GM12892 (cell line): ENCODE measurements around the gene C4orf54.

ENCODE experiments used
- DNase-seq: peaks from one replicate; pipeline ENCODE4 v3.0.0; 2011; ENCODE audit not compliant: insufficient read length
- FAIRE-seq: peaks from 2 replicates; lab custom pipeline; 2011; peaks lifted over from hg19 to GRCh38; lab: Jason Lieb, UNC
- POLR2A ChIP-seq: IDR thresholded peaks from 2 replicates; pipeline ENCODE4 v1.6.1; 2011; ENCODE audit warnings: low read depth, low read length, control low read depth
- POLR2AphosphoS5 ChIP-seq: IDR thresholded peaks from 2 replicates; pipeline ENCODE4 v1.6.1; 2011; ENCODE audit warnings: low read depth, low read length, control low read depth
- TAF1 ChIP-seq: IDR thresholded peaks from 2 replicates; pipeline ENCODE4 v1.6.1; 2011; ENCODE audit warnings: low read depth, mild to moderate bottlenecking, control low read depth, low read length, borderline replicate concordance

The C4orf54 gene

DNA sequence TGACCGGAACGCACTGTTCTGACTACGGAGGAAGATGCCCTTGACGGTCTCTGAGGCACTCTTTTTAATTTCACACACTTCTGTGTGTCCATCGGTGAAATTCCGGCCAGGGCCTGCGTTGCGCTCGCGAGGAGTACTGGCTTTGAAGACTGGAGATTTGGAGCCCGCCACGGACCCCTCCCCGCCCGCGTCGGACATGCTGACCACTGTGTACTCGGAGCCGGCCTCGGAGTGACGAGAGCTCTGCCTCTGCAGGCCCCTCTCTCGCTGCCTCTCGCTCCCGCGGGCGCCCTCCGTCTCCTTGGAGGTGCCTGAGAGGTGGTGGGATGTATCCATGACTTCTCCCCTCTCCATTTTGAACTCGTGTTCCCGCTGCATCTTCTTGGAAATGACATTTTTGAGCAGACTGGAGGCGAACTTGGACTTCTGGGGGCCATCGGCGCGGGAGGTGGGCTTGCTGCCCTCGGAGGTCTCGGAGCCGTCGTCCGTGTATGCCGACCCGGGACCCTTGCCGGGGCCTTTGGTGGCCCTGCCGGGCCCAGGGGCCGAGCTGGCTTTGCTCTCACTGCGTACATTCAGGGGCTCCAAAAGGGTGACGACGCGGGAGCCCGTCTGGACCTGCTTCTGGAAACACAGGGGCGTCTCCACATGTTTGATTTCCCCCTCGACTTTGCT lies 5.7 kb downstream of the C4orf54 start:
- FAIRE-seq = no peak
- TF ChIP-seq POLR2A (no peak), TAF1 (no peak), POLR2AphosphoS5 (no peak)
- no peak for DNase-seq

DNA sequence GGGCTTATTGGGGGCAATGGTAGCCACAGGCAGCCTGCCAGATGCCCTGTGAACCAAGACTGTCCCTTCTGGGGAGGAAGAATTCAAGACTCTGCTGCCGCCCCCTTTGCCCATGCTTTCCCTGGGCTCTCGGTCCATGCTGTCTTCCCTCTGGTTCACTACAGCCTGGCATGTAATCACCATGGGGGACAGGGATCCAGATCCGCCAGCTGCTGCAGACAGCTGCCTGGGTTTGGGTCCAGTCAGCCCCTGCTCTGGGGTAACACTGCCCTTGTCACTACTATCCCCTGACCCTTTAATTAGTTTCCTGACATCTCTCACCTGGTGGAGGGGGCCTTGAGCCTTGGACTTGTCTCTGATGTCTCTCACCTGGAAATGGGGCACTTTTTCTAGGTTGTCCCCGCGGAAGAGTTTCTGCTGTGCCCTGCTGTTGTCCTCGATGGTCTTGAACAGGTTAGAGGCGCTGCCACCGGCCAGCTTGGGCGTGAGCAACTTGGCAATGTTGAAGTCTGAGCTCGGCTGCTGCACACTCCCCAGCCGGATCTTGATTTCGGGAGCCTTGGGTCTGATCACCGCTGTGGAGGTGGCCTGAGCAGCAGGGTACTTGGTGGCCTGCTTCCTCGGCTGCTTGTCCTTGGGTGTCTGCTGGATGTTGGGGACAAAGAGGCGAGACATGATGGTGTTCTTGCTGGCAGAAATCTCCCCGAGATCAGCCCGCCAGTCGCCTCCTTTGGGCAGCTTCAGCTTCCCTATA lies 6.4 kb downstream of the C4orf54 start:
- DNase-seq (no peak), FAIRE-seq (no peak)
- TF ChIP-seq TAF1 = no peak

DNA sequence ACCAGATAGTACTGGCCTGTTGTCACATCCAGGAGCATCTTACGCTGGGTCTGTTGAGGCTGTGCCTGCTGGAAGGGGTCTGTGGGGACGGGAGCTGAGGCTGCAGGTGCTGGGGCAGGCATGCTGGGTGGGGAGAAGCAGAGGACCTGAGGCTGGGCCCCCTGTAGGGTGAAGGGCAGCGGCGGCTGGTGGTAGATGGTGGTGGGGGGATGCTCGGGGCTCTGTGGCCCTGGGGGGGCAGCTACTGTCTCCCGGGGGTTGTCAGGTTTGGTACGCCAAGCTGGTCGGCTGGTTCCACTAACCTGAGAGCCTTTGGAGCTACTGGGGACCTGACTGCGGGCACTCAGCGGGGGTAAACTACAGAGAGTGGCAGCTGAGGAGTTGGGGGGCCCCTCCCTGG lies 7.8 kb downstream of the C4orf54 start:
- no peak for FAIRE-seq
- no peak for TF ChIP-seq POLR2AphosphoS5
- no peak for TF ChIP-seq TAF1
- no peak for TF ChIP-seq POLR2A
- DNase-seq = no peak

DNA sequence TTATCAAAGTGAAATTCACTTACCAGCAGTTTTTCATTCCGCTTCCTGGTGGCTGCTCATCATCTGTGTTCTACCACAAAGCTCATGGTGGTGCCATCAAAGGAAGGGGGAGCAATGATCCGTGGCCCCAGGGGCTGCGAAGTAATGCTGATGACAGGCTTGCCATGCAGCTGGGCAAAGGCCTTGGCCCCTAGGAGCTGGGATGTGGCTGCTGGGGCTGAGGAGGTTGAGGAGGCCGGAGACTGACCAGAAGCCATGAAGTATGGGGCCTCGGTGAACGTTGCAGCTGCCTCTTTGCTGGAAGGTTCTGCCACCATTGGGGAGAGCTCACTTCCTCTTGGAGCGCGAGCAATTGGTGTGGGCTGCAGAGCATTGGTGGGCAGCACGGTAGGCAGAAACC lies 8.4 kb downstream of the C4orf54 start:
- TF ChIP-seq POLR2A (no peak), TAF1 (no peak), POLR2AphosphoS5 (no peak)
- FAIRE-seq = no peak

DNA sequence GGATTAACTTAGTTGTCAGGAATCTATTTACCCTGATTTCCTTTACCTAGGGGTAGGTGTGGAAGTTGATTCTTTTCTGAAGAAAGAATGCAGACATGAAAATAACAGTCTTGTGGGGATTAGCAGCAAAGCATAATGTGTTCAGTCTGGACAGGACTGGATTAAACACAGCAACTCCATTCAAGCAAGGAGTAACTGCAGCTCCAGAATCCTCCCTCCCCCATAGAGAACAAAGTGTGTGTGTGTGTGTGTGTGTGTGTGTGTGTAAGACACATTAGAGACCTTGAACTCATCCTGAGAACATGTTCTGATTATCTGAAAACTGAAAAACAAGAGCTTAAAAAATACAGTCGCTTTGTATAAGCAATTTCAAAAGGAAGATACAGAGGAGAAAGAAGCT lies 9.3 kb downstream of the C4orf54 start:
- no peak for DNase-seq
- TF ChIP-seq TAF1 (no peak), POLR2AphosphoS5 (no peak), POLR2A (no peak)
- FAIRE-seq = no peak

More for the DNA sequence above, 8.4 kb downstream of the C4orf54 start:
- no peak for DNase-seq

DNA sequence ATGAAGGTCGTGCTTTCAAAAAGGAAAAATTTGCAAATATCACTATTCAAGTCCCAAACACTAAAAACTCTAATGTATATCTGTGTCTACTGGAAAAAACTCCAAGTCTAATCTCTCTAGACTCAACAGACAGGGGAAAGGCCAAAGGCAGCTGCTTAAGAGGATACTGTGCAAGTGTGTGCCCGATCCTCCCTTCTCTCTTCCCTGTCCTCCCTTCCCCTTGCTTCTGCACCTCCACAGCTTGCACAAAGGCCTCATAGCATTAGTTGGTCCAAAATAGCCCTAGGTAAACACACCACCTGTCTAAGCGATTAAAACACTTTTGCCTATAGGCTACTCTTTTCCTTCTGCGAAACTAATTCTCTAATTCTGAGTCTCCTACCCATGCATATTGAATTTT lies 10.6 kb downstream of the C4orf54 start:
- FAIRE-seq (no peak), DNase-seq (no peak)
- TF ChIP-seq POLR2A (no peak), POLR2AphosphoS5 (no peak), TAF1 (no peak)

DNA sequence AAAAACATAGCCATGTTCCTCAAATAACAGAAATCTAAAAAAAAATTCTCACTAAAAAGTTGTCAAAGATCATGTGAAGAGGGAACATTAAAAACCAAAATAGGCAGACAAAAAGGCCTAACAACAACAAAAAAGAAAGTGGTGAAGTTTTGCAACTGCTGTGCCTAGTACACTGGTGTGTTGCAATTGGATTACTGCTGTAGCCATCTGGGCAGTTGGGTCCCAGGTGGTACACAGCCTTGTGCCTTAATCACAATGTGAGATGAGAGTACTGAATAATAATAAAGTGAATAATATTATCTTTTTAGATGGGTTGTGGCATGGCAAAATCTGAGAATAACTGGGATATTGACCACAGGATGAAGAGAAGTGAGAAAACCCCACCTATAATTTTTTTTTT lies 12.0 kb downstream of the C4orf54 start:
- TF ChIP-seq TAF1 = no peak
- no peak for TF ChIP-seq POLR2A
- no peak for TF ChIP-seq POLR2AphosphoS5
- DNase-seq = no peak
- no peak for FAIRE-seq

DNA sequence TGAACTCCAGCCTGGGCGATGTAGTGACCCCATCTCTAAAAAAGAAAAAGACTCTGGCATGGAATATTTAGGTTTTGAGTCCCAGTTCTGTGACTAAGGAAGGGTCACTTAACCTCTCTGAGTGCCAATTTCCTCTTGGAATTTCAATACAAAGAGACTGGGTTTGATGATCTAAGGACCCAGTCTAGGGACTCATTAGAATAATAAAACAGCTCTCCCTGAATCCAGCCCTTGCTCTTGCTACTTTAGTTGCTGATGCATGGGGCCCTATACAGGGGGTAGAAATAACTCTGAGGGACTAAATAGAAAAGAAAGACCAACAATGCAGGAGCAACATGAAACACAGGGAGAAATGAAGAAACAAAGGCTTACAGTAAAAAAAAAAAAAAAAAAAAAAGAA lies 12.6 kb downstream of the C4orf54 start:
- TF ChIP-seq TAF1 (no peak), POLR2AphosphoS5 (no peak), POLR2A (no peak)
- no peak for FAIRE-seq
- no peak for DNase-seq

DNA sequence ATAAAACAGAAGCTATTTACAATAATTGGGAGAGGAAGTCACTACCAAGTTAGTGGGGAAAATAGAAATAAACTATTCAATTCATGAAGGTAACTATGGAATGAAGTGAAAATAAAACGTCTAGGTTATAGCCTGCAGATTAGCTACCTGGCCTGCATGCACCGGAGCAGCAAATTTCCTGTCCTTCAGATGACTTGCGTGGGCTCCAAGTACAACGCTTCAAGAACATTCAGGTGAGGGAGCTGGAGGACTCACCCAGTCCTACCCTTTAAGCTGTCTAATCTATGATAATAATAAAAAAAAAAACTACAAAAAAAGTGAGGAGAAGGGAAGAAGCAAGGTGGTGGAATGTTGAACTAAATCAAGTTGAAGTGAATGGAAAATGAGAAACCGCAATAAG lies 13.2 kb downstream of the C4orf54 start:
- FAIRE-seq (no peak), DNase-seq (no peak)
- TF ChIP-seq POLR2A = no peak
- no peak for TF ChIP-seq POLR2AphosphoS5
- no peak for TF ChIP-seq TAF1

DNA sequence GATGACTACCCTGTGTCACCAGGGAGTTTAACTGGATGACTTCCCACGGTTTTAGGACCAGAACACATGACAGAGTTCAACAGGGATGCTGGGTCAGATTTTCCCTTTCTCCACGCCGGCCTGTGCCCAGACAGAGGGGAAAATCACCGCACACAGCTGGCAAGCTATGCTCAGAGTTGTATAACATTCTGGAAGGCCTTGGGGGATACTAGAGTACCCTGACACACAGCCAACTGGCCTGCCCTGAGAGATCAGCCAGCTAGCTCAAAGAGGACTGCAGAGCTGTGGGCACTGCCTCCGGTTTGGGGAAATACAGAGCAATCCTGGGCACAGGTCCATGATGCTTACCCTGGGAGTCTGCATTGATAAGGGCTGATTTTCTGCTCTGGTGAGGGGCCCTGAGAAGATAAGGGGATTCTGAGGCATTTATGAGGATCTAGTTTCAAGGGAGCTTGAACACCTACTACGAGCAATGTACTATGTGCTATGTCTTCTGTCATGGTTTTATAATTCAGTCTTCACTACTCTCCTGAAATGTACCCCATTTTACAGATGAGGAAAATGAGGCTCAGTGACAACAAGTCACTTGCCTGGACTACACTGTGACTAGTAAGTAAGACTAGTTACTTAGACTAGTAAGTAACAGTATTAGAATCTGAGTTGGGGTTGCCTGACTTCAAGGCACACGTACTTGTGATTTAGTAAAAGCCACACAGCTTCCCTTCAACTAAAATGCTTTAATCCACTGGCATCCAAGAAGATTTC lies 14.7 kb downstream of the C4orf54 start:
- TF ChIP-seq POLR2A = no peak
- no peak for TF ChIP-seq TAF1
- TF ChIP-seq POLR2AphosphoS5 = no peak
- FAIRE-seq (no peak), DNase-seq (no peak)

DNA sequence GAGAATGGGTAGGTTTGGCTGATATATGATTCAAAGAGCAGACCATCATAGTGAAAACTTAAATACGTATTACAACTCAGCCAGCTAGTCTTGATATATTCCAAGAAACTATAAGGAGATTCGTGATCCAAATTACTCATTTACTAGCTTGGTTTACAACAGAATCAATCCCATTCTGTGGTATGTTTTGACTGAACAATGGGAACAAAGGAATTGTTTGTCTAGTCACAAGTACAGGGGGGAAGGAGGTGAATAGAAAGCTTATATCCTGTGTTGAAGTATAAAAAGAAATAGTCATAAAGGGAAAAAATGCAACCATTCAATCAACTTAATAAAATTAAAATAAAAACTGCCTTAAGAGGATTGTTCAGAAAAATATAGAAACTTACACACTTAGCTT lies 17.0 kb downstream of the C4orf54 start:
- TF ChIP-seq POLR2A = no peak
- no peak for TF ChIP-seq POLR2AphosphoS5
- no peak for TF ChIP-seq TAF1
- FAIRE-seq = peak; percentile 44
- no peak for DNase-seq

DNA sequence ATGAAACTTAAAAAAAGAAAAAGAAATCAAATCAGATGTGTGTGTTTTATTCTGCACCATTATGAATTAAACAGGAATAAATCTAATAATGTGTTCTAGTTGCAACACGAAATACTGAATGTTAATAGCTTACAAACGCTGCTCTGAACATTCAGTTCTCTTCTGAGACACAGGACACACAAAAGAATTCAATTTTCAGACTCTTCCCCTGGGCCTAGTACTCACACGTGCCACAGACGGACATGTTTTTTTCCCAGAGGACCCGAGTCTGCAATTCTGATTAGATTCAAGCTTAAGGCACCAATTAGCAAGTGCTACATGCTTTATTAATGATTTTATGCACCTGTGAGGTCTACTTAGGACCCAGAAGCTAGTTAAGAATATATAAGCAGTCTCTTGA lies 20.5 kb downstream of the C4orf54 start:
- FAIRE-seq = no peak
- DNase-seq = no peak
- no peak for TF ChIP-seq TAF1

DNA sequence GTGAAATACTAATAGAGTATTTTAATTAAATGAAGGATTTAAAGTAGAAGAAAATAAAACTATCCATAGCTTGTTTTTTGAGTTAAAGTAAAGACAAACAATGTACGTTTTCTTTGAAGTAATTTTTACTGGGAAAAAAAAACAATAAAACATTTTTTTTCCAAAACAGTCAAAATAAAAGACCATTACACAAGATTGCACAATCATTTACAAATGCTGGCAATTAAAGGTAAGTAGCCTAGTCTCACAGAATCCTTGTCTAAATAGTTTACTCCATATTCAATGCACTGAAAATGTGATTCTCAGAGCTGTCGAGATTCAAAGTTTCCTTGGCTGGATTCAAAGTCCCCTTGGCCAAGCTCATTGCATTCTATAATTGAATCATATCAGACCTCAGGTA lies 21.2 kb downstream of the C4orf54 start:
- DNase-seq = no peak
- no peak for TF ChIP-seq POLR2AphosphoS5
- no peak for TF ChIP-seq POLR2A
- no peak for TF ChIP-seq TAF1
- no peak for FAIRE-seq
